Heart left ventricle (tissue), 13 donors: ENCODE data around the gene CYGB.

Source experiments
- CTCF ChIP-seq, 12 donors: fragments of 200-600 bp; sonication (generic) in 4 of 12; IDR thresholded peaks; one replicate each; pipeline versions ENCODE4 v1.5.0 to v1.8.0; 2018 to 2022; ENCODE audit warnings: antibody characterized with exemption in 12 of 12, mild to moderate bottlenecking in 5 of 12
- POLR2A ChIP-seq, 2 donors: fragments of 450-650 bp; IDR thresholded peaks; one replicate each; pipeline ENCODE4 v1.6.1; 2017; ENCODE audit warnings: antibody characterized with exemption in 2 of 2, mild to moderate bottlenecking in 2 of 2, moderate library complexity in 2 of 2
- donor health status: ischemic (EF 13 %, LVEDD 7.1; RV severe dilation, severe dysfunction).
- donor health status: DM: no; HTN: yes; CAD: no.
- donor health status: DM: no; HTN: no; CAD: no.
- donor health status: ischemic (EF 25% LVEDD 6.9; RV normal size, moderate dysfunction).
- donor health status: ischemic (EF 25% LVEDD 5.7; RV mildly dilated, moderate dysfunction).
- donor health status: ischemic (EF 35%, LVEDD 5.7; RV mildly dilated, moderate dysfunction).
- donor health status: nonischemic (EF 11% LVEDD 7.7; RV severe dilation, severe dysfunction).
- donor health status: DM: yes; HTN: yes; CAD: no.
- donor health status: PGD.
- donor health status: ischemic (EF 29% LVEDD 5.4; RV normal size, mild dysfunction).
- donor health status: nonischemic (EF 23%, LVEDD 6.1; RV moderate dilation, normal function).

- TF ChIP-seq POLR2A (IDR thresholded peaks at IDR 0.05), result no peak
- TF ChIP-seq CTCF (IDR thresholded peaks at IDR 0.05), result no peak
Observed at GRCh38 chr17:76578376-76578775, 40.9 kb upstream of the CYGB start.
